GM12891 (cell line): Measurements from ENCODE around the gene VSTM2B.

Experiments used
- PAX5 ChIP-seq: IDR thresholded peaks from 2 replicates; pipeline ENCODE4 v1.6.1; 2011; ENCODE audit warnings: low read length, moderate library complexity, mild to moderate bottlenecking; ENCODE audit not compliant: insufficient read depth, severe bottlenecking
- POLR2A ChIP-seq: IDR thresholded peaks from 2 replicates; pipeline ENCODE4 v1.6.1; 2011; ENCODE audit warnings: low read depth, low read length, control low read depth
- POLR2AphosphoS5 ChIP-seq: IDR thresholded peaks from 2 replicates; pipeline ENCODE4 v1.6.1; 2011; ENCODE audit warnings: low read depth, low read length, control low read depth
- POU2F2 ChIP-seq: IDR thresholded peaks from 2 replicates; pipeline ENCODE4 v1.6.1; 2011; ENCODE audit warnings: low read depth, mild to moderate bottlenecking, control low read depth, low read length, moderate library complexity
- SPI1 ChIP-seq: IDR thresholded peaks from 2 replicates; pipeline ENCODE4 v1.6.1; 2011; ENCODE audit warnings: low read depth, low read length, control low read depth
- TAF1 ChIP-seq: IDR thresholded peaks from 2 replicates; pipeline ENCODE4 v1.6.1; 2011; ENCODE audit warnings: low read depth, low read length, control low read depth

- no peak for TF ChIP-seq POLR2A
- TF ChIP-seq TAF1: no peak
- no peak for TF ChIP-seq POLR2AphosphoS5
- TF ChIP-seq SPI1: no peak
- no peak for TF ChIP-seq PAX5
- TF ChIP-seq POU2F2: no peak
Observed at GRCh38 chr19:29499921-29500590, 25.7 kb upstream of the VSTM2B start.
